ENCODE data around the gene LAMP5.

- no peak for TF ChIP-seq CTCF (conservative IDR thresholded peaks at IDR 0.05)
- TF ChIP-seq ZFX (IDR thresholded peaks at IDR 0.05) = no peak
These were observed 19.6 kb downstream of the LAMP5 start for GRCh38 chr20:9534025-9534424.

All from C4-2B (cell line).